ENCODE data around the gene TOGARAM2.
"Not testable (repeated sequence)": the region's sequence is repeated elsewhere in the genome, so short reads cannot be mapped to it uniquely, and the experiment has no call there.

TOGARAM2 gene

DNA sequence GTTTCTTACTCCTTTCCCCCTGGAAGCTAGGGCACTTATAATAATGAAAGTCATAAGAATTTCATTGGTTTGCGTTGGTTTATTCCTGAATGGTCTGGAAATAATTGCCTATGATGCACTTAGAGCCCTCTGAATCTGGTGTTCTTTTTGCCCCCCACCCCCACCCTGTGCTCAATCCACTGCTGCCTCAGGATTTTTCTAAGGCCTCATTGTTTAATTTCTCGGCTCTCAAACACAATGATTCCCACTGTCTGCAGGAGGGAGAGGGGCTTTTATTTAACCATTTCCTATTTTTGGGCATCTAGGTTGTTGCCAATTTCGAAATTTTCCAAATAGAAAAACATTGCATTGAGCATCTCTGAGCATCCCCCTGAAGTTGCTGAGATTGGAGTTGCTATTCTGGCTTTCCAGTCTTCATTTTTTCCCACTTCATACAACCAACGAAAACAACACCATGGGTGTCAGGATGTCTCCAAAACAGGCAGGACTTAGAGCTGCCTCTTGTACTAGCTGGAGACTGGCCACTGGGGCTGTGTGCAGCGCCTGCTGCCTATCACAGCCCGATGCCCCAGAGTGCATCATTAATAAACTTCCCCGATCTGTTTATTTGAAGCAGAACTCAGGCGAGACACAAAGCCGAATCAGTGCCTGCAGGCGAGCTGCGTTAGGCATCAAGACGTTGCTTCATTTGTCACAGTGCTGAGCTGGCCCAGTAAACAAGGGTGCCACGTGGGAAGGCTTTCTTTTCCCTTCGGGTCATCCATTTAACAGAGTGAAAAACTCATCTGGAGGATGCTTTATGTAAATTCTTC lies 95.0 kb downstream of the TOGARAM2 start:
- no peak for DNase-seq

DNA sequence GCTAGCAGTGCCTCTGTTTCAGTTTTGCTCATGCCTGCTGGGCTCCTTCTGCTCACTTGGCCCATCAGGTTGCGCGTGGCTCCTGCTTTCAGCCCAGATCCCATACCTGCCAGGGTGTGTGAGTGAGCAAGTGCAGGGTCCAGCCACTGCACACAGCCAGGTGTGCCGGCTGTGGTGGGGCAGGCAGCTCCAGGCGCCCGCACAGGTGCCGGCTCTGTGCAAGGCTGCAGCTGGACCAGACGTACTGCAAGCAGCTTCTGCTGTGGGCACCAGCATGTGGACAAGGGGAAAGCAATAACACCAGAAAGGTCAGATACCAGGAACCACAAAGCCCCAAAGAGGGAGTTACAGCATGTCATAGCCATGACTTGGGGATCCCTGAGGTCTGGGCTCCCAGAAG lies 98.8 kb downstream of the TOGARAM2 start:
- DNase-seq, result no peak

DNA sequence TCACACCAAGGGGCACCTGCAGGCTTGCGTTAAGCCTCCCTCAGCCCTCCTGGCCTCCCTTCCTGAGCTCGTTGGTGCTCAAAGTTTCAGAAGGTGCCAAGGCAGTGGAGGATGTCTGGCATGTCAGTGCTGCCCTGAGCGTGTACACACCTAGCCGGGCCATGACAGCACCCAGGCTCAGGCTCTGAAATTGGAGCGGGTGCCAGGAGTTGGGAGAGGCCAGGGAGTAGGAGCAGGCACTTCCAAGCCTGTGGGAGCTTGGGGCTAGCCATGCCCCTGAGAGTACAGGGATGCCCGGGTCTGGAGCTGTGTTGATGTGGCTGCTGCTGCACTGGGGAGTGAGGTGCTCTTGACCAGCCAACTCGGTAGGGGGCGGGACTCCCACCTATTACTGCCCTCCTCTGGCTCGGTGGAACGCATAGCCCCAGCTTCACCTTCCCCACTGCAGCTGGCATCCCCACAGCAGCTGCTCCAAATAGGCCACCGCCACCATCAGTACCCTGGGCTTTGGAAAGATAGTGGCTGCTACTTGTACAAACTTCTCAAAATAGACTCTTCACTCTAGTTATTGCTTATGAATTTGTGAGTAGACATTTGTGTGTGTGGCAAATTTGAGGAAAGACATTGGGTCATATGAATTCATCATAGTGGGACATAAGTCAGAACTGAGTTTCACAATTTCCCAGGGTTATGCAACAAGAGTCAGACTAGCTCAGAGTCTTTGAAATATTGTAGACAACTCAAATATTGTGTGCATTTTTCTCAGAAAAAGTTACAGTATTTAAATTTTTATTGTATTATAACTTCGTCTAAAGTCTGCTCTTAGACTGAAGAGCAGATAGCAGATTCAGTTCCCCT lies 100.0 kb downstream of the TOGARAM2 start:
- peak in 1 of 2 donors; percentile 10 for DNase-seq

DNA sequence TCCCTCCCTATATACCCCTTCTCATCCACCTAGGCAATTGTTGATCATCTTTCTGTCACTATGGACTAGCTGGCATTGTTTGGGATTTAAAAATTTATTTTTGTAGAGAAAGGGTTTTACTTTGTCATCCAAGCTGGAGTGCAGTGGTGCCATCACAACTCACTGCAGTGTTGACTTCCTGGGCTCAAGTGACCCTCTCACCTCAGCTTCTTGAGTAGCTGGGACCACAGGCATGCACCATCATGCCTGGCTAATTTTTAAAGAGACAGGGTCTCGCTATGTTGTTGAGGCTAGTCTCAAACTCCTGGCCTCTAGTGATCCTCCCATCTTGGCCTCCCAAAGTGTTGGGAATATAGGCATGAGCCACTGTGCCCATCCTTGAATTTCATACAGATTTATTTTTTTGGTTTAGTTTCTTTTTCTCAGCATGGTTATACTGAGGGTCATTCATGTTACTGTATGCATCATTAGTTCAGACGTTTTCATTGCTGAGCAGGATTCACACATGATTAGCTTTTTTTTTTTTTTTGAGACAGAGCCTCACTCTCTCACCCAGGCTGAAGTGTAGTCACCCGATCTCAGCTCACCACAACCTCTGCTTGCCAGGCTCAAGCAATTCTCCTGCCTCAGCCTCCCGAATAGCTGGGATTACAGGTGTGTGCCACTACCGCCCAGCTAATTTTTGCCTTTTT lies 101.9 kb downstream of the TOGARAM2 start:
- DNase-seq, result no peak

DNA sequence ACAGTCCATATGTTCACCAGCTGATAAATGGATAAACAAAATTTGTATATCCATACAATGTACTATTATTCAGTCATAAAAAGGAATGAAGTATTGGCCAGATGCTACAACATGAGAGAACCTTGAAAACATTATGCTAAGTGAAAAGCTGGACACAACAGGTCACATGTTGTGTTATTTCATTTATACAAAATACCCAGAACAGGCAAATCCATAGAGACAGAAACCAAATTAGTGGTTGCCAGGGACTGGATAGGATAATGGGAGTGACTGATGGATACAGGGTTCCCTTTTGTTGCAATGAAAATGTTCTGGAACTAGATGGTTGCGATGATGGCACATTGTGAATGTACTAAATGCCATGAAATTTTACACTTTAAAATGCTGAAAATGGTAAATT lies 103.5 kb downstream of the TOGARAM2 start:
- no peak for DNase-seq

DNA sequence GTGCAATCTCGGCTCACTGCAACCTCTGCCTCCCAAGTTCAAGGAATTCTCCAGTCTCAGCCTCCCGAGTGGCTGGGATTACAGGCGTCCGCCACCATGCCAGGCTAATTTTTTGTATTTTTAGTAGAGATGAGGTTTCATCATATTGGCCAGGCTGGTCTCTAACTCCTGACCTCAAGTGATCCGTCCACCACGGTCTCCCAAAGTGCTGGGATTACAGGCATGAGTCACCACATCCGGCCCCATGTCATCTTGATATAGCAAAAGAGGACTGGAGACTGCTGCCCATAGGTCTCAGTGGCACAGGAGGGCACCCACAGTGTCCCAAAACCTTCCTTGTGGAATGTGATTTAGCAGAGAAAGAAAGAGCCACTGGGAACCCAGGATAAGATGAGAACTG lies 109.2 kb downstream of the TOGARAM2 start:
- not testable (repeated sequence) for DNase-seq

DNA sequence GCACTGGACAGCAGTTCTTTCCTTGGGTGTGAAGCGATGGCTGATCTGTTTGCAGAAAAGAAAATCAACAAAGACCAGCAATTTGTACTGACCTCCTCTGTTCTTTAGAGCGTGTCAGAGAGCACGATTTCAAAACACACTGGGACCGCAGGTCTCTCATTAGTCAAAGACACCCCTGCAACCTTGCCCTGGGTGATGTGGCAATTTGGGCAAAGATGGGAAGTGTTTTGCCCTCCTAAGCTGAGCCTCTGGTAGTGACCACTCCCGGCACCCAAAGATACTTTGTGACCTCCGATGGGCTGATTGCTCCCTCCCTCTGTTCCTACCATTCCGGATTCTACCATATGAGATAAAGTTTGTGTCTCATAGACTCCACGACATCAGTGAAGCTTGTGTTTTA lies 115.9 kb downstream of the TOGARAM2 start:
- DNase-seq, result no peak

DNA sequence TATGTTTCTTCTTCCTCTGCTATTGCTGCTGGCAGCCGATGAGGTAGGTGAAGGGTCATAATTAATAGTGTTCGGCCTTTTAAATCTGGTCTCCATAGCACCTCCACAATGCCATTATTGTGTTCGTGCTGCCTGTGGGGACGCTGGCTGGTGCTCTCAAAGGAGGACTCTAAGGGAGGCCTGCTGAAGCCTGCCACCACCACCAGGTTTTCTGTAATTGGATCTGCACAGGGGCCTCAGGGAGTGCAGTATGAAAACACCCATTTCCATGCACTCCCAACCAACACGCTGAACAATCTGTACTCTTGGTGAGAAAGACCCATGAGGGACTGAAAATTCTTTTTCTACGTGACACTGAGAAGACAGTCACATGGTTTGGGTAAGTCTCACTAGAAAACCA lies 116.5 kb downstream of the TOGARAM2 start:
- no peak for DNase-seq

DNA sequence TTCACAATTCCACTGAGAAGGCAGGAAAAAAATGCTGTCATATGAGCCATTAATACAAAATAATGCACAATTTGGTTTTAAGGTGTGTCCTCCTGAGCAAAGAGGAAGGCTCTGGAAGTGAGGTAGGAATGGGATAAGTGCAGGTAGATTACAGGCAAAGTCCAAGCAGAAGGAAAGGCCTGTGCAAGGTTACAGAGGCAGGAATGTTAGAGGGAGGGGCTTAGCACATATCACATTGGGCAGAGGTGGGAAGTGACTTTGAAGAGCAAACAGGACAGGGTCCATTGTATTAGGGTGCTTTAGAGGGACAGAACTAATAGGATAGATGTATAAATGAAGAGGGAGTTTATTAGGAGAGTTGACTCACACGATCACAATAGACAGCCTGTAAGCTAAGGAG lies 119.5 kb downstream of the TOGARAM2 start:
- DNase-seq, result no peak

All from bone marrow (tissue), 2 donors.